Measurements from ENCODE around the gene RAD23A. TPM values are rescaled to one million over a fixed set of nuclear protein-coding genes. Genes with fewer than 3 reads are reported as not detected.
"Not testable (repeated sequence)": the region's sequence is repeated elsewhere in the genome, so short reads cannot be mapped to it uniquely, and the experiment has no call there.

The RAD23A gene
- total RNA-seq, 1 donor from 2014 or later, result 202 TPM

DNA sequence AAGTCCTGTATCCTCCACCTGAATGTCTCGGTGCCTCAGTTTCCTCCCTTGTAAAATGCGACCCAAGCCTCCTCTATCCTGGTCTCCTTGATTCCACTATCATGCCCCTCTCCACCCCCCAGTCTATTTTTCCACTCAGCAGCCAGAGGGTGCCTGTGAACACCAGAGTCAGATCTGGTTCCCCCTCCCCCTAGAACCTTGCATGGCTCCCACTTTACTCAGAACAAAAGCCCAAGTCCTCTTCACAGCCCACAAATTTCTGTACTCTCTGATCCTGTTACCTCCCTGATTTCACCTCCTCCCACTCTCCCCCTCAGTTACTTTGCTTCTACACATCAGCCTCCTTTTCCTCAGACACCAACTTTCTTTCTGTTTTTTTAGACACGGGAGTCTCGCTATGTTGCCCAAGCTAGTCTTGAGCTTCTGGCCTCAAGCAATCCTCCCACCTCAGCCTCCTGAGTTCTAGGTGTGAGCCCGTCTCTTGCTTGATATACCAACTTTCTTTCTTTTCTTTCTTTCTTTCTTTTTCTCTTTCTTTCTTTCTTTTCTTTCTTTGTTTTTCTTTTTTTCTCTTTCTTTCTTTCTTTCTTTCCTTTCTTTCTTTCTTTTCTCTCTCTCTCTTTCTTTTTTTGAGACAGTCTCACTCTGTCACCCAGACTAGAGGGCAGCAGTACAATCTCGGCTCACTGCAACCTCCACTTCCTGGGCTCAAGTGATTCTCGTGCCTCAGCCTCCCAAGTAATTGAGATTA, 24.6 kb downstream of the RAD23A start:
- no peaks in the 10 kb centered on the region for H3K36me3 Mint-ChIP-seq (ENCODE audit: low read depth)
- intact Hi-C loops (cut with micrococcal nuclease), result no loop called here
- no peak overlapping the region for H3K4me3 Mint-ChIP-seq
- peaks cover 5% of the 10 kb centered on the region for H3K27me3 Mint-ChIP-seq (ENCODE audit: insufficient read depth)
- no peak for DNase-seq (ENCODE audit: low spot score)
- peaks cover 13% of the 10 kb centered on the region for H3K4me1 Mint-ChIP-seq (ENCODE audit: low read depth)
- no peaks in the 10 kb centered on the region for H3K9me3 Mint-ChIP-seq
- H3K27ac Mint-ChIP-seq, result no peak overlapping the region

- peaks cover 16% of the 10 kb centered on the region for H3K27me3 Mint-ChIP-seq (ENCODE audit: insufficient read depth)
- intact Hi-C loops (cut with micrococcal nuclease), result no loop called here
- H3K4me1 Mint-ChIP-seq (ENCODE audit: low read depth), result peaks cover 7% of the 10 kb centered on the region
- no peak overlapping the region for H3K4me3 Mint-ChIP-seq
- H3K27ac Mint-ChIP-seq, result no peak overlapping the region
- DNase-seq (ENCODE audit: low spot score), result no peak
- H3K9me3 Mint-ChIP-seq, result no peaks in the 10 kb centered on the region
- H3K36me3 Mint-ChIP-seq (ENCODE audit: low read depth), result no peaks in the 10 kb centered on the region
Observed at GRCh38 chr19:12973236-12973635, 27.6 kb downstream of the RAD23A start.

DNA sequence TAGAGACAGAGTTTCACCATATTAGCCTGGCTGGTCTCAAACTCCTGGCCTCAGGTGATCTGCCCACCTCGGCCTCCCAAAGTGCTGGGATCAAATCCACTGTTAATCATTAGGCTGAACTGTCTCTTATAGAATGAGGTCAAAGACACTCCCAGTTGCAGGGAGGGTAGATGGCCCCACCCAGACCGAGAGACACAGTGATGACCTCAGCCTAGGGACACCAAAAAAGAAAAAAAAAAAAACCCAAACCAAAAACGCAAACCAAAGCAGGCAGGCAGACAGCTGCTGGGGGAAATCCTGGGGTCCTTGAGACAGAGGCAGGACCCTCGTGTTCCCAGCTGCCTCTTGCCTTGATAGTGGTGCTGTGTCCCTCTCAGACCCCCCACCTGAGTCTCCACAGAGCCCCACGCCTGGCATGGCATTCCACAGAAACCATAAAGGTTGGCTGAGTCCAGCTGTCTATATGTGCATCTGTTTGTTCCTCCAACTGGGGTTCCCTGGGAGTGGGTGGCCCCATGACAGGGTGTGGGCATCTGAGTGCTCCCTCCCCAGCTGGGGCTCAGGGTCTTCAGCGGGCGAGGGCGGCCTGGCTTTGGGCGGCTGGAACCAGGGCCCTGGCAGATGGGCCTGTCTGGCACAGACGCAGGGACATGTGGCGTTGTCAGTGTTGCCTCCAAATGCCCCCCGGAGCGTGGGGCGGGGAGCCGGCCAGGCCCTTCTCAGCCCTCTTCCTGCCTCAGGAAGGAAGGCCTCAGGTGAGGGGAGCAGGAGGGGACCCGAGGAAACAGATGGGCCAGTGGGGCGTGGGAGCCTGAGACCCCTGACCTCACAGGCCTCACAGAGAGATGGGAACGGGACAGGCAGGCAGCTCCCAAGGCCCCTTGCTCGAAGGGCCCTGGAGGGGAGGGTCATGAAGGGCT, 28.9 kb downstream of the RAD23A start:
- Mint-ChIP-seq H3K36me3 (ENCODE audit: low read depth) (no peaks in the 10 kb centered on the region), H3K27me3 (ENCODE audit: insufficient read depth) (peaks cover 16% of the 10 kb centered on the region), H3K4me3 (no peak overlapping the region), H3K4me1 (ENCODE audit: low read depth) (peaks cover 7% of the 10 kb centered on the region), H3K27ac (no peak overlapping the region), H3K9me3 (no peaks in the 10 kb centered on the region)
- no peak for DNase-seq (ENCODE audit: low spot score)
- intact Hi-C loops (cut with micrococcal nuclease), result loop anchor here (5.0 kb wide), 1 partner anchor 613 kb away; no protein-coding TSS in a partner anchor

DNA sequence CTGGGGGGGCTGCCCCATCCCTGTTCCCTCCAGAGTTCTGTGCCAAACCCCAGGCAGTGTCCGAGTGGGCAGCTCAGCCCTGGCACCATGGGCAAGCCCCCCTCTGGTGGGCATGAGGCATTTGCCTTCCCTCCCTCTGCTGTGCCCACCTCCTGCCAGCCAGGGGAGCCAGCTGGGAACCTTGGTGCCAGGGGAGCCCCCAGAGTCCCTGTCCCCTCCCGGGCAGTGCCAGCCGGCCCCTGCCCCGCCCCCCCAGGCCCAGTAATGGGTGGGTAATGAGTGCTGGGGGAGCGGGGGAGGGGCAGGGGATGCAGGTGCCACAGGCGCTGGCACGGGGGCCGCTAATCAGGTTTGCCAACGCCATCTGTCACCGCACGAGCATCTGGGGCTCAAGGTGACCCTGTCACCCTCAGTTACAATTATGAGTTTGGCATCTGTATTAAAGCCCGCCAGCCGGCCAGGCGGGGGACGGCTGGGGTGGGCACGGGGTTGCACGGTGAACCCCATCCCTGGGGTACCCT, 29.6 kb downstream of the RAD23A start:
- H3K4me1 Mint-ChIP-seq (ENCODE audit: low read depth), result peaks cover 2% of the 10 kb centered on the region
- H3K36me3 Mint-ChIP-seq (ENCODE audit: low read depth), result no peaks in the 10 kb centered on the region
- H3K4me3 Mint-ChIP-seq, result no peak overlapping the region
- intact Hi-C loops (cut with micrococcal nuclease), result loop anchor here (5.0 kb wide), 1 partner anchor 612 kb away; no protein-coding TSS in a partner anchor
- no peaks in the 10 kb centered on the region for H3K9me3 Mint-ChIP-seq
- no peak for DNase-seq (ENCODE audit: low spot score)
- no peak overlapping the region for H3K27ac Mint-ChIP-seq
- peaks cover 15% of the 10 kb centered on the region for H3K27me3 Mint-ChIP-seq (ENCODE audit: insufficient read depth)

DNA sequence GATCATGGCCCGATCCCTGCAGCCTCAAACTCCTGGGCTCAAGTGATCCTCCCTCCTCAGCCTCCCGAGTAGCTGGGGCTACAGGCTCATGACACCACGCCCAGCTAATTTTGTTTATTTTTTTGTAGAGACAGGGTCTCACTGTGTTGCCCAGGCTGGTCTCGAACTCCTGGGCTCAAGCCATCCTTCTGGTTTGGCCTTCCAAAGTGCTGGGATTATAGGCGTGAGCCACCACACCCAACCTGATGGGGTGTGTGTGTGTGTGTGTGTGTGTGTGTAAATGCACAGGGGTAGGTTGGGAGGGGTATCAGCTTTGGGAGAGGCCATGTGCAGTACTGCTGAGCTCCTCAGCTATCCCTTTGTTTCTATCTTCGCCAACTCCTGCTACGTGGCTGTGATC, 30.4 kb downstream of the RAD23A start:
- H3K27me3 Mint-ChIP-seq (ENCODE audit: insufficient read depth), result peaks cover 15% of the 10 kb centered on the region
- not testable (repeated sequence) for DNase-seq (ENCODE audit: low spot score); H3K4me3 Mint-ChIP-seq; H3K9me3 Mint-ChIP-seq; H3K27ac Mint-ChIP-seq; H3K36me3 Mint-ChIP-seq (ENCODE audit: low read depth); H3K4me1 Mint-ChIP-seq (ENCODE audit: low read depth)
- intact Hi-C loops (cut with micrococcal nuclease), result loop anchor here (5.0 kb wide), 1 partner anchor 611 kb away; no protein-coding TSS in a partner anchor

DNA sequence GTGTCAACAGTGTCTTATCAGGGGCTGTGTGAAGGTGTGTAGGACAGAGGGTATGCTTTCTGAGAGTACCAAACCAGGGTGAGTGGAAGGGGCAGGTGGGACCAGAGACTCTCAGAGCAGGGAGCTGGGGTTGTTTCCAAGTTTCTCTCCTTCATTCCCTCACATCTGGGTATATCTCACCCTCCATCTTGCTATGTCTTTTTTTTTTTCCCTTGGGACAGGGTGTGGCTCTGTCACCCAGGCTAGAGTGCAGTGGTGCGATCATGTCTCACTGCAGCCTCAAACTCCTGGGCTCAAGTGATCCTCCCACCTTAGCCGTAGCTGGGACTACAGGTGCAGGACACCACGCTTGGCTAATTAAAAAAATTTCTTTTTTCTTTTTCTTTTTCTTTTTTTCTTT, 34.3 kb downstream of the RAD23A start:
- peaks cover 14% of the 10 kb centered on the region for H3K27me3 Mint-ChIP-seq (ENCODE audit: insufficient read depth)
- no peak overlapping the region for H3K4me3 Mint-ChIP-seq
- H3K9me3 Mint-ChIP-seq, result no peaks in the 10 kb centered on the region
- DNase-seq (ENCODE audit: low spot score), result no peak
- no peaks in the 10 kb centered on the region for H3K36me3 Mint-ChIP-seq (ENCODE audit: low read depth)
- no peak overlapping the region for H3K27ac Mint-ChIP-seq
- intact Hi-C loops (cut with micrococcal nuclease), result loop anchor here (2.0 to 5.0 kb wide), 2 partner anchors 15 to 607 kb away; no protein-coding TSS in a partner anchor
- H3K4me1 Mint-ChIP-seq (ENCODE audit: low read depth), result no peaks in the 10 kb centered on the region

DNA sequence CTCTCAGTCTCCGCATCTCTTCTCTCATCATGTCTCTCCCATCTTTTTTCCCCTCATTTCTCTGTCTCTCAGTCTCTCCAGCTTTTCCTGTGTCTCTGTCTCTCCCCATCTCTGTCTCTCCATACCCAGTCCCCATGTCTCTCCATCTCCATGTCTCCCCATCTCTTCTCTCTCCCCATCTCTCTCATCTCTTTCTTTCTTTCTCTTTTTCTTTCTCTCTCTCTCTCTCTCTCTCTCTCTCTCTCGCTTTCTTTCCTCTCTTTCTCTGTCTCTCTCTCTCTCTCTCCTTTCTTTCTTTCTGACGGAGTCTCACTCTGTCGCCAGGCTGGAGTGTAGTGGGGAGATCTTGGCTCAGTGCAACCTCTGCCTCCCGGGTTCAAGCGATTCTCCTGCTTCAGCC, 37.0 kb downstream of the RAD23A start:
- intact Hi-C loops (cut with micrococcal nuclease), result loop anchor here (1.0 to 2.0 kb wide), 4 partner anchors 30 to 111 kb away; no protein-coding TSS in a partner anchor

DNA sequence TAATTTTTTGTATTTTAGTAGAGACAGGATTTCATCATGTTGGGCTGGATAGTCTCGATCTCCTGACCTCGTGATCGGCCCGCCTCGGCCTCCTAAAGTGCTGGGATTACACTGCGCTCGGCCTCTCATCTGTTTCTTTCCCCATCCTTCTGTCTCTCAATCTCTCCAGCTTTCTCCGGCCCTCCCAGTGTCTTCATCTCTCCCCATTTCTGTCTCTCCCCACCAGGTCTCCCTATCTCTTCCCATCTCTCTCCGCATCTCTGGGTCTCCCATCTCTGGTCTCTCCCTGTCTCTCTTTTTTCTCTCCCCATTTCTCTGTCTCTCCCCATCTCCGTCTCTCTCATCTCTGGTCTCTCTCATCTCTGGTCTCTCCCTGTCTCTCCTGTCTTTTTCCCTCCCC, 37.4 kb downstream of the RAD23A start:
- H3K27ac Mint-ChIP-seq, result no peak overlapping the region
- H3K36me3 Mint-ChIP-seq (ENCODE audit: low read depth), result no peaks in the 10 kb centered on the region
- H3K4me3 Mint-ChIP-seq, result no peak overlapping the region
- H3K4me1 Mint-ChIP-seq (ENCODE audit: low read depth), result no peaks in the 10 kb centered on the region
- no peaks in the 10 kb centered on the region for H3K9me3 Mint-ChIP-seq
- DNase-seq (ENCODE audit: low spot score), result no peak
- peaks cover 7% of the 10 kb centered on the region for H3K27me3 Mint-ChIP-seq (ENCODE audit: insufficient read depth)
- intact Hi-C loops (cut with micrococcal nuclease), result loop anchor here (1.0 to 2.0 kb wide), 4 partner anchors 30 to 110 kb away; no protein-coding TSS in a partner anchor

More for the DNA sequence above, 37.0 kb downstream of the RAD23A start:
- Mint-ChIP-seq H3K4me1 (ENCODE audit: low read depth) (no peaks in the 10 kb centered on the region), H3K4me3 (no peak overlapping the region), H3K9me3 (no peaks in the 10 kb centered on the region), H3K27me3 (ENCODE audit: insufficient read depth) (peaks cover 11% of the 10 kb centered on the region), H3K36me3 (ENCODE audit: low read depth) (no peaks in the 10 kb centered on the region), H3K27ac (no peak overlapping the region)
- no peak for DNase-seq (ENCODE audit: low spot score)

GRCh38 chr19:12983542-12984142, 38.0 kb downstream of the RAD23A start:
- peak; percentile 76 for DNase-seq (ENCODE audit: low spot score)
- H3K27ac Mint-ChIP-seq, result no peak overlapping the region
- peaks cover 6% of the 10 kb centered on the region for H3K27me3 Mint-ChIP-seq (ENCODE audit: insufficient read depth)
- no peaks in the 10 kb centered on the region for H3K4me1 Mint-ChIP-seq (ENCODE audit: low read depth)
- no peak overlapping the region for H3K4me3 Mint-ChIP-seq
- intact Hi-C loops (cut with micrococcal nuclease), result loop anchor here (1.0 to 2.0 kb wide), 4 partner anchors 29 to 110 kb away; no protein-coding TSS in a partner anchor
- H3K9me3 Mint-ChIP-seq, result no peaks in the 10 kb centered on the region
- no peaks in the 10 kb centered on the region for H3K36me3 Mint-ChIP-seq (ENCODE audit: low read depth)

DNA sequence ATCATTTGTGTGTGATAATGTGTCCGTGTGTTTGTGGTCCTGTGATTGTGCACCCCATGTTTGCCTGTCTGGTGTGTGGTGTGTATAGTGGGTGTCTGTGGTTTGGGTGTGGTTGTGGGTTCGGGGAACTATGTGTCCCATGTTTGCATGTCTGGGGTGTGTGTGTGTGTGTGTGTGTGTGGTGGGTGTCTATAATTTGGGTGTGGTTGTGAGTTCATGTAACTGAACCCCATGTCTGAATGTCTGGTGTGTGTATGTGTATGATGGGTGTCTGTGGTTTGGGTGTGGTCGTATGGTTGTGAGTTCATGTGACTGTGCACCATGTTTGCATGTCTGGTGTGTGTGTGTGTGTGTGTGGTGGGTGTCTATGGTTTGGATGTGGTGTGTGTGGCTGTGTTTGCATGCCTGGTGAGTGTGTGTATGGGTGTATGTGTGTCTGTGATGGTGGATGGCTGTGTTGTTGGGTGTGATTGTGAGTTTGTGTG, 38.5 kb downstream of the RAD23A start:
- Mint-ChIP-seq H3K36me3 (ENCODE audit: low read depth) (no peaks in the 10 kb centered on the region), H3K27ac (no peak overlapping the region), H3K4me1 (ENCODE audit: low read depth) (no peaks in the 10 kb centered on the region), H3K9me3 (no peaks in the 10 kb centered on the region), H3K4me3 (no peak overlapping the region), H3K27me3 (ENCODE audit: insufficient read depth) (peaks cover 6% of the 10 kb centered on the region)
- no peak for DNase-seq (ENCODE audit: low spot score)
- intact Hi-C loops (cut with micrococcal nuclease), result no loop called here

- peaks cover 6% of the 10 kb centered on the region for H3K27me3 Mint-ChIP-seq (ENCODE audit: insufficient read depth)
- DNase-seq (ENCODE audit: low spot score), result no peak
- no peaks in the 10 kb centered on the region for H3K4me1 Mint-ChIP-seq (ENCODE audit: low read depth)
- no peak overlapping the region for H3K27ac Mint-ChIP-seq
- H3K9me3 Mint-ChIP-seq, result no peaks in the 10 kb centered on the region
- intact Hi-C loops (cut with micrococcal nuclease), result no loop called here
- H3K36me3 Mint-ChIP-seq (ENCODE audit: low read depth), result no peaks in the 10 kb centered on the region
- H3K4me3 Mint-ChIP-seq, result no peak overlapping the region
Observed at GRCh38 chr19:12984683-12985048, 39.0 kb downstream of the RAD23A start.

GRCh38 chr19:12985049-12985776, 39.6 kb downstream of the RAD23A start:
- H3K9me3 Mint-ChIP-seq, result no peaks in the 10 kb centered on the region
- no peak overlapping the region for H3K27ac Mint-ChIP-seq
- no peak overlapping the region for H3K4me3 Mint-ChIP-seq
- no peaks in the 10 kb centered on the region for H3K4me1 Mint-ChIP-seq (ENCODE audit: low read depth)
- DNase-seq (ENCODE audit: low spot score), result no peak
- H3K27me3 Mint-ChIP-seq (ENCODE audit: insufficient read depth), result peaks cover 6% of the 10 kb centered on the region
- H3K36me3 Mint-ChIP-seq (ENCODE audit: low read depth), result no peaks in the 10 kb centered on the region
- intact Hi-C loops (cut with micrococcal nuclease), result no loop called here
